PC-9 (cell line): ENCODE data around the gene ARMC9. TPM values are rescaled to one million over a fixed set of nuclear protein-coding genes. Genes with fewer than 3 reads are reported as not detected.

Experiments used
- BruUV-seq: library from RNA; stranded (reverse); fragments of 400-500 nt; replicated peaks from 2 replicates; lab custom pipeline; 2021; lab: Mats Ljungman, UMichigan
- CTCF ChIA-PET: fragments of 300-600 bp; sonication (Branson Sonifier 250); formaldehyde crosslinking; loops from one replicate; lab custom pipeline; 2022; ENCODE audit warnings: antibody characterized with exemption; lab: Charles Lee
- POLR2A ChIA-PET: fragments of 300-600 bp; sonication (Branson Sonifier 250); formaldehyde crosslinking; loops from one replicate; lab custom pipeline; 2022; ENCODE audit warnings: antibody characterized with exemption; ENCODE audit not compliant: unreplicated experiment; lab: Charles Lee
- DNase-seq, 2 experiments: peaks; one replicate each; pipeline versions ENCODE4 v3.0.0 to v3.0.0-alpha.2; 2015 to 2022; ENCODE audit warnings: mixed read lengths in 1 of 2
- H2AFZ ChIP-seq: fragments of 200-600 bp; sonication (generic); 2 replicates; pipeline ENCODE4 v1.8.1; 2017; ENCODE audit warnings: antibody characterized with exemption
- H3F3A ChIP-seq: fragments of 200-600 bp; sonication (generic); 2 replicates; pipeline ENCODE4 v1.8.1; 2017; ENCODE audit warnings: antibody characterized with exemption, mild to moderate bottlenecking, low read depth; ENCODE audit not compliant: insufficient read depth
- H3K27ac ChIP-seq: fragments of 200-600 bp; sonication (generic); 2 replicates; pipeline ENCODE4 v1.6.1; 2016; ENCODE audit warnings: mixed run types
- H3K27me3 ChIP-seq: fragments of 200-600 bp; sonication (generic); 2 replicates; pipeline ENCODE4 v1.6.1; 2016; ENCODE audit warnings: low read depth, mixed run types; ENCODE audit not compliant: insufficient read depth
- H3K36me3 ChIP-seq: fragments of 200-600 bp; sonication (generic); 2 replicates; pipeline ENCODE4 v1.6.1; 2016; ENCODE audit warnings: low read depth, mixed run types
- H3K4me1 ChIP-seq: fragments of 200-600 bp; sonication (generic); replicated peaks from 2 replicates; pipeline ENCODE4 v1.6.1; 2016; ENCODE audit warnings: mixed run types; ENCODE audit not compliant: insufficient read depth
- H3K4me2 ChIP-seq: fragments of 200-600 bp; sonication (generic); 2 replicates; pipeline ENCODE4 v1.6.1; 2017; ENCODE audit warnings: mixed run types
- H3K4me3 ChIP-seq: fragments of 200-600 bp; sonication (generic); 2 replicates; pipeline ENCODE4 v1.6.1; 2016; ENCODE audit warnings: mixed run types
- H3K79me2 ChIP-seq: fragments of 200-600 bp; sonication (generic); 2 replicates; pipeline ENCODE4 v1.6.1; 2017; ENCODE audit warnings: low read depth, mixed run types
- H3K9me2 ChIP-seq: fragments of 200-600 bp; sonication (generic); 2 replicates; pipeline ENCODE4 v1.8.1; 2017; ENCODE audit warnings: mild to moderate bottlenecking; ENCODE audit not compliant: insufficient read depth
- H3K9me3 ChIP-seq: fragments of 200-600 bp; sonication (generic); 2 replicates; pipeline ENCODE4 v1.8.1; 2016; ENCODE audit warnings: low read depth; ENCODE audit not compliant: insufficient read depth
- H4K20me1 ChIP-seq: fragments of 200-600 bp; sonication (generic); 2 replicates; pipeline ENCODE4 v1.8.1; 2017; ENCODE audit not compliant: insufficient read depth
- CTCF ChIP-seq: fragments of 200-600 bp; sonication (generic); conservative IDR thresholded peaks from 2 replicates; pipeline ENCODE4 v1.6.1; 2017; ENCODE audit warnings: mixed run types, antibody characterized with exemption, mild to moderate bottlenecking, moderate library complexity
- EZH2 ChIP-seq: fragments of 200-600 bp; sonication (generic); IDR thresholded peaks from 2 replicates; pipeline ENCODE4 v1.8.0; 2017; ENCODE audit warnings: antibody characterized with exemption, low read depth
- intact Hi-C: fragments of 100-400 bp; cut with micrococcal nuclease; formaldehyde crosslinking; loops from one replicate; pipeline ENCODE4 v1.10.0; 2022; ENCODE audit not compliant: unreplicated experiment
- total RNA-seq: library from RNA; stranded (reverse); gene quantifications from 2 replicates; pipeline ENCODE4 v1.2.3, GENCODE V29; 2021

Gene ARMC9
- total RNA-seq, 1 experiment from 2014 or later, result 23.4 TPM

- Histone ChIP-seq H3K4me1 (peaks cover 16% of the 10 kb centered on the region), H3K4me2 (no peak overlapping the region), H3K79me2 (no peaks in the 10 kb centered on the region), H3K9me2 (no peaks in the 10 kb centered on the region), H3K27ac (no peak overlapping the region), H3K9me3 (no peaks in the 10 kb centered on the region), H3F3A (no peaks in the 10 kb centered on the region), H4K20me1 (no peaks in the 10 kb centered on the region), H3K4me3 (no peak overlapping the region), H3K27me3 (no peaks in the 10 kb centered on the region), H2AFZ (no peak overlapping the region), H3K36me3 (no peaks in the 10 kb centered on the region)
- no peak for TF ChIP-seq CTCF
- TF ChIP-seq EZH2, result no peak
- ChIA-PET CTCF (no interaction called here), POLR2A (no interaction called here)
- intact Hi-C loops, result no loop called here
- no TSS peak for BruUV-seq
- no peak for DNase-seq
Measured at GRCh38 chr2:231312066-231312465, 113.6 kb downstream of the ARMC9 start.

DNA sequence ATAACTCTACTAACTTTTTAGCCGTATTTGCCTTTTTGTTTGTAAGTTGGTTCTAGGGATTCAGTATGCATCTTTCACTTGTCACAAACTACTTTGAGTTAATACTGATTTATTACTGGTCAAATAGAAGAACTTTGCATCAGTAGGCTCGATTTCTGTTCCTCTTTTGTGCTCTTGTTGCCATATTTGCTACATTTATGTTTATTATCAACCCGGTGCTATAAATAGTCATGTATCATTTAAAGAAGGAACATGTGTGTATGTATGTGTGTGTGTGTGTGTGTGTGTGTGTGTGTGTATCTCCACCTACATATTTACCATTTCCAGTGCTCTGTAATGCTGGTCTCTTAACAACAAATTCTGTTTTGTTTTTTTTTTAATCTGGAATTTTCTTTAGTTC is 117.5 kb downstream of the ARMC9 start:
- Histone ChIP-seq H3K9me2 (no peaks in the 10 kb centered on the region), H3F3A (no peaks in the 10 kb centered on the region), H3K36me3 (no peaks in the 10 kb centered on the region), H3K9me3 (no peaks in the 10 kb centered on the region), H3K4me1 (no peaks in the 10 kb centered on the region), H3K79me2 (no peaks in the 10 kb centered on the region), H3K27ac (no peak overlapping the region), H2AFZ (no peak overlapping the region), H4K20me1 (no peaks in the 10 kb centered on the region), H3K4me3 (no peak overlapping the region), H3K4me2 (no peak overlapping the region), H3K27me3 (no peaks in the 10 kb centered on the region)
- TF ChIP-seq EZH2, result no peak
- no peak for TF ChIP-seq CTCF
- no peak for DNase-seq
- BruUV-seq, result no TSS peak
- ChIA-PET CTCF (no interaction called here), POLR2A (no interaction called here)
- intact Hi-C loops, result no loop called here

DNA sequence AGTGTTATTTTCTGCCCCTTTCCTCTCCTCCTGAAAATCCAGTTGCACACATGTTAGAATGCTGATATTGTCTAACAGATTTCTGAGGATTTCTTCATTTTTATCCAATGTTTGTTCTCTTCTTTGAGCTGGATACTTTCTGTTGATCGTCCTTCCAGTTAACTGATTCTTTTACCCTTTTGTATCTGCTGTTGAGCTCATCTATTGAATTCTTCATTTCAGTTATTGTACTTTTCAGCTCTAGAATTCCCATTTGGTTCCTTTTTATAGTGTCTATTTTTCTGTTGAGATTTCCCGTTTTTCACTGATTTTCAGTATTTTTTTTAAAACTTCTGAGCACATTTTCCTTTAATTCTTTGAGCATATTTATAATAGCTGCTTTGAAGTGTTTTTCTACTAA is 119.1 kb downstream of the ARMC9 start:
- H3K4me3 ChIP-seq, result no peak overlapping the region
- no TSS peak for BruUV-seq
- intact Hi-C loops, result no loop called here
- H4K20me1 ChIP-seq, result no peaks in the 10 kb centered on the region
- no peaks in the 10 kb centered on the region for H3K9me2 ChIP-seq
- no peaks in the 10 kb centered on the region for H3K4me1 ChIP-seq
- H3K27ac ChIP-seq, result no peak overlapping the region
- no peak for DNase-seq
- no peaks in the 10 kb centered on the region for H3K27me3 ChIP-seq
- no peak overlapping the region for H3K4me2 ChIP-seq
- H2AFZ ChIP-seq, result no peak overlapping the region
- no peaks in the 10 kb centered on the region for H3F3A ChIP-seq
- H3K36me3 ChIP-seq, result no peaks in the 10 kb centered on the region
- no peaks in the 10 kb centered on the region for H3K9me3 ChIP-seq
- ChIA-PET CTCF (no interaction called here), POLR2A (interaction anchor here (0.5 kb wide), 1 partner anchor 390 kb away, joined by 3 read pairs; no protein-coding TSS in a partner anchor)
- no peaks in the 10 kb centered on the region for H3K79me2 ChIP-seq
- TF ChIP-seq CTCF (no peak), EZH2 (no peak)
